Transverse colon (tissue), 4 donors: ENCODE measurements around the gene INTS14. TPM values are rescaled to one million over a fixed set of nuclear protein-coding genes. Genes with fewer than 3 reads are reported as not detected.

Experiments
- DNase-seq: peaks from one replicate; pipeline ENCODE4 v3.0.0-alpha.2; 2019
- H3K27ac ChIP-seq, 4 donors: fragments of 200-600 bp; sonication (generic); 2 replicates each; pipeline ENCODE4 v1.5.1; 2016 to 2018; ENCODE audit warnings: inconsistent platforms in 4 of 4
- H3K27me3 ChIP-seq: fragments of 200-600 bp; sonication (generic); 2 replicates; pipeline ENCODE4 v1.5.1; 2017; ENCODE audit warnings: inconsistent platforms
- H3K36me3 ChIP-seq, 4 donors: fragments of 200-600 bp; sonication (generic); 2 replicates each; pipeline ENCODE4 v1.5.1; 2017 to 2019; ENCODE audit warnings: inconsistent platforms in 4 of 4
- H3K4me1 ChIP-seq, 4 donors: fragments of 200-600 bp; sonication (generic); 2 replicates each; pipeline ENCODE4 v1.5.1; 2017 to 2020; ENCODE audit warnings: inconsistent platforms in 4 of 4
- H3K4me3 ChIP-seq, 4 donors: fragments of 200-600 bp; sonication (generic); 1 replicate in 1 of 4; 2 replicates in 3 of 4; pipeline versions ENCODE4 v1.5.1 to v1.6.1; 2017 to 2019; ENCODE audit warnings: inconsistent platforms in 4 of 4
- H3K9me3 ChIP-seq, 2 donors: fragments of 200-600 bp; sonication (generic); 2 replicates each; pipeline ENCODE4 v1.5.1; 2017 to 2019; ENCODE audit warnings: inconsistent platforms in 2 of 2
- CTCF ChIP-seq, 5 experiments: fragments of 200-600 bp in 3 of 5; fragments of 450-650 bp in 2 of 5; sonication (generic) in 3 of 5; IDR thresholded peaks; 1 replicate in 2 of 5; 2 replicates in 3 of 5; pipeline ENCODE4 v1.5.1; 2016 to 2017; ENCODE audit warnings: antibody characterized with exemption in 5 of 5, inconsistent platforms in 3 of 5, mild to moderate bottlenecking in 2 of 5, moderate library complexity in 1 of 5
- EP300 ChIP-seq: sonication (generic); formaldehyde crosslinking; IDR thresholded peaks from one replicate; pipeline ENCODE4 v1.6.1; 2017; ENCODE audit warnings: antibody characterized with exemption, low read depth
- POLR2A ChIP-seq: fragments of 450-650 bp; IDR thresholded peaks from one replicate; pipeline ENCODE4 v1.6.1; 2016; ENCODE audit warnings: antibody characterized with exemption, mild to moderate bottlenecking, moderate library complexity
- POLR2AphosphoS5 ChIP-seq, 3 donors: sonication (generic); formaldehyde crosslinking; IDR thresholded peaks; one replicate each; pipeline ENCODE4 v1.6.1; 2016; ENCODE audit warnings: antibody characterized with exemption in 3 of 3
- WGBS, 2 donors: methylation state at CpG; one replicate each; pipeline ENCODE4 v1.1.5; 2018; ENCODE audit warnings: low coverage in 1 of 2; 5-methylcytosine and 5-hydroxymethylcytosine counted together
- in situ Hi-C, 4 donors: fragments of 200-750 bp; cut with MboI; loops; one replicate each; pipeline versions ENCODE4 v1.15.0 to v1.15.1; 2017; ENCODE audit warnings: low sequenced_read_pairs in 3 of 4, low pct_ligation_motif_present in 1 of 4, low pct_unique_long_range_greater_than_20kb in 1 of 4
- intact Hi-C: fragments of 100-400 bp; cut with DNase I; formaldehyde crosslinking; loops from one replicate; pipeline ENCODE4 v1.15.1; 2023; ENCODE audit warnings: low total_unique reads
- total RNA-seq, 4 donors: library from RNA; depleted of rRNA; stranded (reverse); fragments of >200 nt; gene quantifications; one replicate each; pipeline ENCODE4 v1.1.0, GENCODE V29; 2016

The INTS14 gene
- total RNA-seq, 4 donors from 2014 or later = 12.3 to 272 (median 37.2) TPM

GRCh38 chr15:65571971-65572370, 39.0 kb downstream of the INTS14 start:
- peaks cover 0 to 16% (median 6%) of the 10 kb centered on the region in 4 donors for H3K36me3 ChIP-seq
- no peak overlapping the region for H3K4me3 ChIP-seq
- intact Hi-C loops (no loop called here), in situ Hi-C loops (no loop called here)
- no peaks in the 10 kb centered on the region for H3K4me1 ChIP-seq
- TF ChIP-seq POLR2AphosphoS5 (IDR thresholded peaks at IDR 0.05) (no peak), POLR2A (no peak), CTCF (IDR thresholded peaks at IDR 0.05) (no peak), EP300 (no peak)
- no peaks in the 10 kb centered on the region for H3K27me3 ChIP-seq
- H3K9me3 ChIP-seq = no peaks in the 10 kb centered on the region
- DNase-seq = no peak
- H3K27ac ChIP-seq = no peak overlapping the region
- 83 to 84% methylated on average over 2 of the region's 2 CpGs for WGBS, 2 donors

- in situ Hi-C loops = no loop called here
- no peak for DNase-seq
- intact Hi-C loops = no loop called here
These were observed 41.2 kb downstream of the INTS14 start for GRCh38 chr15:65569728-65570127.

GRCh38 chr15:65561934-65562333, 49.0 kb downstream of the INTS14 start:
- DNase-seq = no peak
- Histone ChIP-seq H3K9me3 (no peaks in the 10 kb centered on the region), H3K27ac (no peak overlapping the region), H3K27me3 (no peaks in the 10 kb centered on the region), H3K36me3 (peaks cover 0 to 10% (median 2%) of the 10 kb centered on the region in 4 donors), H3K4me1 (no peaks in the 10 kb centered on the region), H3K4me3 (no peak overlapping the region)
- WGBS, 2 donors = 96 to 100% methylated on average over 1 to 6 of the region's 6 CpGs
- TF ChIP-seq EP300 (no peak), POLR2AphosphoS5 (IDR thresholded peaks at IDR 0.05) (no peak), POLR2A (no peak), CTCF (IDR thresholded peaks at IDR 0.05) (no peak)
- intact Hi-C loops (no loop called here), in situ Hi-C loops (no loop called here)

More at GRCh38 chr15:65569728-65570127, 41.2 kb downstream of the INTS14 start:
- no peak overlapping the region for H3K4me3 ChIP-seq
- no peaks in the 10 kb centered on the region for H3K4me1 ChIP-seq
- WGBS, 2 donors = 51 to 60% methylated on average over 3 of the region's 3 CpGs
- no peak for TF ChIP-seq EP300
- no peak for TF ChIP-seq POLR2AphosphoS5 (IDR thresholded peaks at IDR 0.05)
- TF ChIP-seq CTCF (IDR thresholded peaks at IDR 0.05) = no peak
- no peak for TF ChIP-seq POLR2A
- H3K9me3 ChIP-seq = no peaks in the 10 kb centered on the region
- H3K27ac ChIP-seq = no peak overlapping the region
- H3K36me3 ChIP-seq = peaks cover 0 to 21% (median 7%) of the 10 kb centered on the region in 4 donors
- no peaks in the 10 kb centered on the region for H3K27me3 ChIP-seq

GRCh38 chr15:65559941-65560340, 51.0 kb downstream of the INTS14 start:
- Histone ChIP-seq H3K27ac (no peak overlapping the region), H3K4me1 (no peaks in the 10 kb centered on the region), H3K27me3 (no peaks in the 10 kb centered on the region), H3K4me3 (no peak overlapping the region), H3K9me3 (no peaks in the 10 kb centered on the region), H3K36me3 (peaks cover 0 to 2% (median under 1%) of the 10 kb centered on the region in 4 donors)
- intact Hi-C loops (no loop called here), in situ Hi-C loops (no loop called here)
- DNase-seq = no peak
- no peak for TF ChIP-seq EP300
- TF ChIP-seq POLR2A = no peak
- TF ChIP-seq POLR2AphosphoS5 (IDR thresholded peaks at IDR 0.05) = no peak
- TF ChIP-seq CTCF (IDR thresholded peaks at IDR 0.05) = no peak
